Panc1 (cell line): Measurements from ENCODE around the gene TCEAL2.
A peak's percentile ranks its signal among the peaks of the same experiment; 100 is the strongest.

Experiments
- POLR2AphosphoS5 ChIP-seq: IDR thresholded peaks from 2 replicates; pipeline ENCODE4 v1.6.1; 2012; ENCODE audit warnings: mild to moderate bottlenecking, low read depth, low read length, moderate library complexity
- SIN3A ChIP-seq: IDR thresholded peaks from 2 replicates; pipeline ENCODE4 v1.6.1; 2012; ENCODE audit warnings: low read depth, mild to moderate bottlenecking, low read length, moderate library complexity, borderline replicate concordance; ENCODE audit not compliant: insufficient read depth
- TCF7L2 ChIP-seq: IDR thresholded peaks from 2 replicates; pipeline ENCODE4 v1.6.1; 2011; ENCODE audit warnings: mild to moderate bottlenecking, low read depth, low read length, inconsistent platforms
- TF ChIP-seq, protein P1 (sequence below): fragments of 450-650 bp; IDR thresholded peaks from 2 replicates; pipeline ENCODE4 v1.5.1; 2017; ENCODE audit warnings: mild to moderate bottlenecking
- TF ChIP-seq, protein P2 (sequence below), 2 experiments: IDR thresholded peaks; 2 replicates each; pipeline ENCODE4 v1.6.1; 2011 to 2012; ENCODE audit warnings: low read depth in 2 of 2, control low read depth in 1 of 2, low read length in 1 of 2, mild to moderate bottlenecking in 1 of 2, moderate library complexity in 1 of 2; ENCODE audit not compliant: insufficient read depth in 1 of 2

DNA sequence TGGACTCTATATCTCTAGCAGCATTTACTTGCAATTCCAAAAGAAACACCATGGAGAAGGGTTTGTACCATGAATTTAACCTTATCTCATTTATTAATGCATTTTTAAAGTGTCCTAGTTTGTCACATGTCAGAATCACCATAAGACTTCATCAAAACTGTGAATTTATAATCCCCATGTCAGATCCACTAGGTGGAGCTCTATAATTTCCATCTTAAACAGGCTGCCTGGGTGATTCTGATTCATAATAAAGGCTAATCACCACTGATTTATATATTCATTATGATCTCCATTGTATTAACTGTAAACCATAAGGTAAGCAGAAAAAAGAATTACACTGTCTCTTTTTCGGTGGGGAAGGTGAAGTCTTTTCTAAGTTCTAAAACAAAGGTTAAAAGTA, 4.0 kb downstream of the TCEAL2 start:
- TF ChIP-seq, protein P1, sequence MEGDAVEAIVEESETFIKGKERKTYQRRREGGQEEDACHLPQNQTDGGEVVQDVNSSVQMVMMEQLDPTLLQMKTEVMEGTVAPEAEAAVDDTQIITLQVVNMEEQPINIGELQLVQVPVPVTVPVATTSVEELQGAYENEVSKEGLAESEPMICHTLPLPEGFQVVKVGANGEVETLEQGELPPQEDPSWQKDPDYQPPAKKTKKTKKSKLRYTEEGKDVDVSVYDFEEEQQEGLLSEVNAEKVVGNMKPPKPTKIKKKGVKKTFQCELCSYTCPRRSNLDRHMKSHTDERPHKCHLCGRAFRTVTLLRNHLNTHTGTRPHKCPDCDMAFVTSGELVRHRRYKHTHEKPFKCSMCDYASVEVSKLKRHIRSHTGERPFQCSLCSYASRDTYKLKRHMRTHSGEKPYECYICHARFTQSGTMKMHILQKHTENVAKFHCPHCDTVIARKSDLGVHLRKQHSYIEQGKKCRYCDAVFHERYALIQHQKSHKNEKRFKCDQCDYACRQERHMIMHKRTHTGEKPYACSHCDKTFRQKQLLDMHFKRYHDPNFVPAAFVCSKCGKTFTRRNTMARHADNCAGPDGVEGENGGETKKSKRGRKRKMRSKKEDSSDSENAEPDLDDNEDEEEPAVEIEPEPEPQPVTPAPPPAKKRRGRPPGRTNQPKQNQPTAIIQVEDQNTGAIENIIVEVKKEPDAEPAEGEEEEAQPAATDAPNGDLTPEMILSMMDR: peak; percentile 54; the same call in 1 of the 2 replicates
- TF ChIP-seq POLR2AphosphoS5 (no peak), TCF7L2 (no peak), SIN3A (no peak)
- TF ChIP-seq, protein P2, sequence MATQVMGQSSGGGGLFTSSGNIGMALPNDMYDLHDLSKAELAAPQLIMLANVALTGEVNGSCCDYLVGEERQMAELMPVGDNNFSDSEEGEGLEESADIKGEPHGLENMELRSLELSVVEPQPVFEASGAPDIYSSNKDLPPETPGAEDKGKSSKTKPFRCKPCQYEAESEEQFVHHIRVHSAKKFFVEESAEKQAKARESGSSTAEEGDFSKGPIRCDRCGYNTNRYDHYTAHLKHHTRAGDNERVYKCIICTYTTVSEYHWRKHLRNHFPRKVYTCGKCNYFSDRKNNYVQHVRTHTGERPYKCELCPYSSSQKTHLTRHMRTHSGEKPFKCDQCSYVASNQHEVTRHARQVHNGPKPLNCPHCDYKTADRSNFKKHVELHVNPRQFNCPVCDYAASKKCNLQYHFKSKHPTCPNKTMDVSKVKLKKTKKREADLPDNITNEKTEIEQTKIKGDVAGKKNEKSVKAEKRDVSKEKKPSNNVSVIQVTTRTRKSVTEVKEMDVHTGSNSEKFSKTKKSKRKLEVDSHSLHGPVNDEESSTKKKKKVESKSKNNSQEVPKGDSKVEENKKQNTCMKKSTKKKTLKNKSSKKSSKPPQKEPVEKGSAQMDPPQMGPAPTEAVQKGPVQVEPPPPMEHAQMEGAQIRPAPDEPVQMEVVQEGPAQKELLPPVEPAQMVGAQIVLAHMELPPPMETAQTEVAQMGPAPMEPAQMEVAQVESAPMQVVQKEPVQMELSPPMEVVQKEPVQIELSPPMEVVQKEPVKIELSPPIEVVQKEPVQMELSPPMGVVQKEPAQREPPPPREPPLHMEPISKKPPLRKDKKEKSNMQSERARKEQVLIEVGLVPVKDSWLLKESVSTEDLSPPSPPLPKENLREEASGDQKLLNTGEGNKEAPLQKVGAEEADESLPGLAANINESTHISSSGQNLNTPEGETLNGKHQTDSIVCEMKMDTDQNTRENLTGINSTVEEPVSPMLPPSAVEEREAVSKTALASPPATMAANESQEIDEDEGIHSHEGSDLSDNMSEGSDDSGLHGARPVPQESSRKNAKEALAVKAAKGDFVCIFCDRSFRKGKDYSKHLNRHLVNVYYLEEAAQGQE (IDR thresholded peaks at IDR 0.05; ENCODE audit: insufficient read depth in 1 of 2, low read depth in 2 of 2, low read length in 1 of 2): no peak
